HL-60 (cell line): ENCODE measurements around the gene RPL21.

Source experiments
- DNase-seq, 2 experiments: peaks; one replicate each; pipeline ENCODE4 v3.0.0-alpha.2; 2010 to 2020; ENCODE audit warnings: low read depth in 1 of 2, low spot score in 1 of 2
- H3K27ac ChIP-seq: fragments of 250-450 bp; sonication (Bioruptor Pico); replicated peaks from 2 replicates; pipeline ENCODE4 v1.5.1; 2020; ENCODE audit warnings: mild to moderate bottlenecking, moderate library complexity
- H3K27me3 ChIP-seq: fragments of 250-450 bp; sonication (Bioruptor Pico); 2 replicates; pipeline ENCODE4 v1.5.1; 2021; ENCODE audit warnings: mild to moderate bottlenecking, moderate library complexity; ENCODE audit not compliant: insufficient read depth, poor library complexity, severe bottlenecking
- H3K4me3 ChIP-seq: replicated peaks from 2 replicates; pipeline ENCODE4 v1.5.1; 2011; ENCODE audit warnings: mild to moderate bottlenecking, control low read depth, low read length; ENCODE audit not compliant: insufficient read depth
- CTCF ChIP-seq: IDR thresholded peaks from one replicate; pipeline ENCODE4 v1.5.1; 2011; ENCODE audit warnings: low read length, control low read depth, inconsistent platforms; ENCODE audit not compliant: insufficient read depth
- GABPA ChIP-seq: IDR thresholded peaks from 2 replicates; pipeline ENCODE4 v1.6.1; 2012; ENCODE audit warnings: low read depth
- POLR2AphosphoS5 ChIP-seq: IDR thresholded peaks from 2 replicates; pipeline ENCODE4 v1.6.1; 2012; ENCODE audit warnings: low read depth
- REST ChIP-seq: IDR thresholded peaks from 2 replicates; pipeline ENCODE4 v1.6.1; 2012; ENCODE audit warnings: low read depth; ENCODE audit not compliant: insufficient replicate concordance
- SPI1 ChIP-seq: IDR thresholded peaks from 2 replicates; pipeline ENCODE4 v1.6.1; 2012; ENCODE audit warnings: low read depth, mild to moderate bottlenecking, borderline replicate concordance

Gene RPL21

GRCh38 chr13:27302643-27303262, 51.4 kb downstream of the RPL21 start:
- Histone ChIP-seq H3K4me3 (no peak overlapping the region), H3K27ac (peak overlapping the region; percentile 33), H3K27me3 (peaks cover 3% of the 10 kb centered on the region)
- no peak for TF ChIP-seq CTCF
- TF ChIP-seq GABPA: no peak
- no peak for TF ChIP-seq SPI1
- no peak for TF ChIP-seq POLR2AphosphoS5
- TF ChIP-seq REST: no peak
- no peak for DNase-seq

GRCh38 chr13:27304099-27304498, 52.7 kb downstream of the RPL21 start:
- no peak for DNase-seq
- H3K4me3 ChIP-seq: no peak overlapping the region
- TF ChIP-seq CTCF (no peak), POLR2AphosphoS5 (no peak), SPI1 (no peak), REST (no peak), GABPA (no peak)
- H3K27me3 ChIP-seq: peaks cover 3% of the 10 kb centered on the region
- H3K27ac ChIP-seq: no peak overlapping the region

- DNase-seq: no peak
- peaks cover 3% of the 10 kb centered on the region for H3K27me3 ChIP-seq
- H3K4me3 ChIP-seq: no peak overlapping the region
- TF ChIP-seq REST: no peak
- no peak for TF ChIP-seq POLR2AphosphoS5
- no peak for TF ChIP-seq CTCF
- no peak for TF ChIP-seq GABPA
- no peak for TF ChIP-seq SPI1
- H3K27ac ChIP-seq: no peak overlapping the region
These were observed 53.3 kb downstream of the RPL21 start for GRCh38 chr13:27304611-27305010.
